Activated CD8-positive, alpha-beta memory T cell treated with anti-CD3 and anti-CD28 coated beads, Interleukin-2, amount 50 U/mL, for 48 hours (primary cell): ENCODE measurements around the gene ASB6.

Experiments used
- DNase-seq: peaks from one replicate; pipeline ENCODE4 v3.0.0-alpha.2; 2020

Gene ASB6

DNA sequence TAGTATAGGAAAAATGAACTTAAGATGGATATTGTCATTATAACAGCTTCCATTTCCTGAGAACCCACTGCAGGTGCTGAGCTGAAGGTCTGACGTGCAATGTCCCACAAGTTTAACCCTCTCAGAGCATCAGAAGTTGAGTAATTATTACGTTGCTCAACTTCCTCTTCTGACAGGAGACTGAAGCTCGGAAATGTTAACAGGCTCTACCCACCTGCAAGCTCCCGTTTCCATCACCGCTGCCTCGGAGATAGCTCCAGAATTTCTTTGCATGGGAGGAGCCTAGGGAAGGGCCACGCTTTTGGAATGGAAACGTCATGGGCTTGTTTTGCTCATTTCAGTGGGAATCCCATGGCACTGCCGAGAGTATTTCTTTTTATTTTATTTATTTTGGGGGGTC lies 17.0 kb downstream of the ASB6 start:
- DNase-seq, result no peak

DNA sequence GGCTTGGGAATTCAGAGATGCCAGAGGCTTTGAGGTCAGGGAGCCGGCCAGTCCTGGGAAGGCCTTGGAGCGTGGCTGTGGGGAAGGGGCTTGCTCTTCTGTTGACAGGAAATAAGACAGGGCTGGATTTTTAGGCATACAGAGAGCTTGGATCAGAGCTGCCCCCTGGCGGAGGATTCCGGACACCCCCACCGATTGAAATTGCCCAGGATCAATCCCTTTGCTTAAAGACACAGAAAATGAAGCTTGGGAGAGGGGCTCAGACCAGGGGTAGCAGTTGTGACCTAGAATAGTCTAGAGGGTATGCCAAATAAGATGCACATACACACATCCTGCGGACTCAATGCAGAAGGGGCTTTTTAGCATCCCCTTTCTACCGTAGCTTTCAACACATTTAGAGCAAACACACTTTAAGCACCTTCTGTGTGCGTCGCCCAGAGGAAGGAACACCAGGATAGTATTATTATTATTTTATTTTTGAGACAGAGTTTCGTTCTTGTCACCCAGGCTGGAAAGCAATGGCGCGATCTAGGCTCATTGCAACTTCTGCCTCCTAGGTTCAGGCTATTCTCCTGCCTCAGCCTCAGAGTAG lies 17.7 kb downstream of the ASB6 start:
- DNase-seq, result peak; percentile 88

DNA sequence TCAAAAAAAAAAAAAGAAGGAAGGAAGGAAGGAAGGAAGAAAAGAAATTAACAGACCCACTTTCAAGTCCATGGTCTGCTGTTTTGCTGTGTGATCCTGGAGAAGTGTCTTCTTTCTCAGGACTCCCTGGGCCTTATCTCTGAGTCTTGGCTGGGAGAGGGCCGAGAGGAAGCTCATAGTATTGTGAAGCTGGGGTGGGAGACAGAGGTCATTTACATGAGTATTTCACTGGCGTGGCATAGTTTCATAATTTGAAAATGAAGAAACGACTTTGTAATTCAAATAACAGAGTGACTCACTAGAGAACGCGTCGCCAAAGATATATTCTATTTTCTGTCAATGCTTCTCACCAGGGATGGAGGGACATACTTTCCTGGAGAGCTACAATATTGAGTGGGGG lies 18.6 kb downstream of the ASB6 start:
- no peak for DNase-seq

DNA sequence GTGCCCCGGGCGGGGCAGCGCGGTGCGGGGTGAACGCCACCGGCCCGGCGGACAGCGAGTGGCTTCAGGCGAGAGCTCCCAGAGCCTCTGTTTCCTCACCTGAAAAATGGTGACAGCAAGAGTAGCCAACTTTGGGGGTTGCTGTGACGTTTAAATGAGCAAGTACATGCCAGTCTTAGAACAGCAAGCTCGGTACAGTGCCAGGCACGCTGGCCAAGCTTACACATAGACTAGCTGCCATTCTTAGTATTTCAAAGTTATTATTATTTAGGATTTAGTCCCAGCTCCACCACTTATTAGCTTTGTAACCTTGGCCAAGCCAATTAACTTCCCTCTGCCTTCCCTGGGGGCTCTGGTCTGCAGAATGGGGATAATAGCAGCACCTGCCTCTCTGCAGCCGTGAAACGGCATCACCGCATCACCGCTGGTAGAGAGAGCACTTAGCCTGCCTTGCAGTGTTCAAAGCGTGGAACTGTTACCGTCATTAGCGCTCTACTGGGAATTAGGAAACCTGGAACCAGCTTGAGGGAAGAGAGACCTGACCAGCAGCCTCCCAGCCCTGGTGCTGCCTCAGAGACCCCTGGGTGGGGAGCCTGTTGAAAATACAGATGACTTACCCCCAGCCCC lies 21.2 kb downstream of the ASB6 start, which contains the start of gene C9orf50:
Gene C9orf50 (minus strand): TSS at position 433 of the 627 bp plus-strand sequence. CDS start 527 bp downstream, outside the sequence.
- no peak for DNase-seq

DNA sequence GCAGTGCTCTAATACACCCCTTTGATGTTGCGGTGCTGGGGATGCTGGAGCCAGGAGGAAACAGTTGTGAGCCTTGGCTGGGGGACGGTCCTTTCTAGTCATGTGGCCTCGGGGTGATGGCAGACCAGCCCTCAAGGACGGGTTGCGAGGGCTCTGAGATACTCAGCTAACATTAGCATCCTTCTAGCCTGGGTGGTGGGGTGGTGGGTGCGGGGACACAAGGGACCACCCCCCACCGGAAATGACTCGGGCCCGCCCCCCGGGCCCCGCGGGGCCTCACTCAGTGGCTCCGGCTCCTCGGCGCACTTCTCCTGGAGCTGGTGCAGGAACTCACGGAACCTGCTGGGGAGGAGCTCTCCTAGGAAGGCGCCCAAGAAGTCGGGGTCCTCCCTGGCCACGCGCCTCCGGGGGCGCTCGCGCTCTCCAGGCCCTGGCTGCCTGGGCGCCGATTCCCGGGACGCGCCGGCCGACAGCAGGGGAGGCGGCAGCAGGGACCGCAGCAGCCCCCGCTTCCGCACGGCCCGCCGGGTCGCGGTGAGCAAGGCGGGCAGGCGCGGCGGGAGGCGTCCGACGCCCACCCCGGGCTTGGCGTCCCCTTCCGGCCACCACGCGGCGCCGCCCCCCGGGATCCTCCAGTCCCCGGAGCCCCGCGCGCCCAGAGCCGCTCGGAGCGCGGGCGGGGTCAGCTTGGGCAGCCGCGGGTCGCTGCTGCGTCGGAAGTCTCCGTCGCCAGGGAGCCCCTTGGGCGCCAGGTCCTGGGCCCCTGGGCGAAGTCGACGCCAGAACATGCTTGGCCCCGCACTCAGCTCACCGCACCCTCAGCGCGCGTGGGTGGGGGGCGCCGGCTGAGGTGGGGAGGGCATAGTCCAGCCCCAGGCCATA lies 21.9 kb downstream of the ASB6 start:
- no peak for DNase-seq

DNA sequence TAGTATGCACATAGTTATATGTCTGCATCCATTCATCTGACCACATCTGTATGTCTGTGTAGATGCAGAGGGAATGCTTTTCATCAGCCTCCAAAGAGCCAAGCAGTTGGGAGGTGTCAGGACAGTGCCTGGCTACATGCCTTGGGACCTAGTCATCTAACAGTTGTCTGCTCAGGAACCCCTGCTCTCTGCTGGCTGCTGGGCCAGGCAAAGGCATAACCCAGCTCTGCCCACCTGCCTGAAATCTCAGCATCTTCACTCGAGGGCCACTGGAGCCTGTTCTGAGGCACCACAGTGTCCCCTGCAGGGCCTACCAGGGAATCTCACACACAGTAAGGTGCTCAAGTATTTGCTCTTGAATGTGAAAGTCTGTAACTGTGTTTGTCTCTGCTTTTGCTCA lies 24.8 kb downstream of the ASB6 start:
- DNase-seq, result no peak

DNA sequence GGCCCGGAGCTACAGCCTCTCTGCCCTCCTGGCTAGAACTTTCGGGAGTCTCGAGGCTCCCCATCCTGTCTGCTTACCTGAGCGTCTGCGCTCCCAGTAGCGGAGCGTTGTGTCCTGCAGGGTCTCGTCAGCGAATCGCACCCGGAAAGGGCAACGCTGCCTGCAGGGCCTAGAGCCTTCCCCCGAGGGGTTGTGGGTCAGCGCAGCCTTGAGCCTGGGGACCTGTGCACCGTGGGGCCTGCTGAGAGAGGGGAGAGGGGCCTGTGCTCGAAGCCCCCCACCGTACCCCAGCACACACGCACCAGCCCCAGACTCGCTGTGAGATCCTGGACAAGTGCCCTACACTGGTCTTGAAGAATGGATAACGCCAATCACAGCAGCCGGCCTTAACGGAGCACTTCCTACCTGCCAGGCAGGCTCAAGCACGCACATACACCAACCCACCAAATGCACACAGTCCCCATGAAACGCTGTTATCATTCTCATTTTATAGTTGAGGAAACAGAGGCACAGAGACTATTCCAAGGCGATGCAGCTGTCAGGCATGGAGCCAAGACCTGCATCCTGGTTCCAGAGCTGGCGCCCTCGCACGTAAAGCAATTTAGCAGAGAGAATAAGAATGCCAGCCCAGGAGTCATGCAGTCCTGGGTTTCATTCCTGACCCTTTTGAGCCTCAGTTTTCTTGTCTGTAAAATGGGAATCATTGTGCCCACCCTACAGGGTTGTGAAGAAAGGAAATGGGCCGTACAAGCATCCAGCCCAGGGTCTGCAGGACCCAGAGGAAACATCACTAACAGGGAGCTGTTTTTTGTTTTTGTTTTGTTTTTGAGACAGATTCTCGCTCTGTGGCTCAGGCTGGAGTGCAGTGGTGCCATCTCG lies 26.3 kb downstream of the ASB6 start:
- no peak for DNase-seq

DNA sequence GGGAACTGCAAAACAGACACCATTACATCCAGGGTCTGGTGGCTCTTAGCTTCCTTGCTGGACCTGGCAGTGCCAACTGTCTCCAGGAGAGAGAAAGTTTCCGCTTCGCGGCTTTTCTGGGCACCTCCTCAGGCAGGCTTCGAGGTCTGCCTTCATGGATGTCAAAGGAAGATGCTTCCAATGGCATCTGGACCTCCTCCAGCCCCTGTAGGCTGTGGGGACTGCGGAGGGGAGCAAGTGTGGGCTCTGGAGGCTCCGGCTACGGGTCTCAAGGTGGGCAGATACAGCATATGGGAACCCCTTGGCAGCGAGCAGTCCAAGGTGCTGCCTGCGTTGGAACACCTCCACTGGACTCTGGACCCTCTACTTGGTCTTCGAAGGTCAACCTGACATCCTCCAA lies 27.0 kb downstream of the ASB6 start:
- no peak for DNase-seq

DNA sequence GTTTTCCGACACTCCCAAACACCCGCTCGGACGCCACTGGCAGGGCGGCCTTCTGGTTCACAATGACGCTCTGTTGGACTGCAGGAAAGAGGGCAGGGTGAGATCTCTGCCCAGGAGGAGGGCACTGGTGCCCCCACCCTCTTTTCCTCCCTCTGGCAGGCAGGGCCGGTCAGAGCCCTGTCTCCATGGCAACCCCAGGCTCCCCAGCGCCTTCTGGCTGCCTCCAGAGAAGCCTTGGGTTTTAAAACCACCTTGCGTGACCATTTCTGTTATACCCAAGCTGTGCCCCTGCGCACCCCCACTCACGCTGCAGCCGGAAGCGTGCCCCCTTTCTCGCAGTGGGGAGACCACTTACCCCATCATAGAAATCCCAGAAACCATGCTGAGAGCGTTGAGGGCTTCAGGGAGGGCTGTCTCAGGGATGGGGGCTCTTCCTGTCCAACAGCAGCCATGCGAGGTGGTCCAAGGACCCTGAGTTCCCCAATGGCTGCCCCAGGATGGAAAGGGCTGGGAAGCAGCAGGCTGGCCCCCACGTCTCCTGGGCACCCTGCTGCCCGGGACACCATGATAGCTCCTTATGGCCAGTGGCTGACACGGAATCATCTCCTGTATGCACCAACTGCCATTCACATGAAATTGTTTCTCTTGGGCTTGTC lies 28.3 kb downstream of the ASB6 start:
- DNase-seq, result no peak

DNA sequence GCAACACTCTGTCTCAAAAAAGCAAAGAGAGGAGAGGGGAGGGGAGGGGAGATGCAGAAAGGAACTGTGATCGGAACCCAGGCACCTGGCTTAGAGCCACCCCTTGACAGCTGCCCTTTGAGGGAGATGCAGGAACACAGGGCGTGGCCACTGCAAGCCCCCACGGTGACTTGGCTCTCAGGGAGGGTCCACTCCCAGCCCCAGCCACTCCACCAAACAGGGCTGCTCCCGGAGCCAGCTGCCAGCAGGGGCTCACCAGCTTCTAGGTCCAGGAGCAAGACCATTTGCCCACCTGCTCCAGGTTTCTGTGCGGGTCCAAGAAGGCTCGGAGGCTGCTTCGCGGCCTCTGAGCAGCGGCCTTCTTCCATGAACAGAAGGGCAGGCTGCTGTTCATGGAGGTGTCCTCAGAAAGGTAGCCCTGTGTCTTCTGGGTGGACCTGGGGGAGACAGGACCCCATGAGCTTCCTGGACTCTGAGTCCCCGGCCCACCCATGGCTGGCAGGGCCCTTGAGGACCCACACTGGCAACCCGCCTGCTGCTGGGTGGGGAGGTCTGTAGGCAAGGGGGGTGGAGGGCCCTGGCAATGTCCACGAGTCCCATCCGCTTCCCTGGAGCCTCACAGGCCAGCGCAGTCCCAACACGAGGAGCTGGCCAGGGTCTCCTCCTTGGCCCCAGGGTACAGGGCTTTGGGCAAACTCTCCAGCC lies 29.0 kb downstream of the ASB6 start:
- DNase-seq, result no peak

DNA sequence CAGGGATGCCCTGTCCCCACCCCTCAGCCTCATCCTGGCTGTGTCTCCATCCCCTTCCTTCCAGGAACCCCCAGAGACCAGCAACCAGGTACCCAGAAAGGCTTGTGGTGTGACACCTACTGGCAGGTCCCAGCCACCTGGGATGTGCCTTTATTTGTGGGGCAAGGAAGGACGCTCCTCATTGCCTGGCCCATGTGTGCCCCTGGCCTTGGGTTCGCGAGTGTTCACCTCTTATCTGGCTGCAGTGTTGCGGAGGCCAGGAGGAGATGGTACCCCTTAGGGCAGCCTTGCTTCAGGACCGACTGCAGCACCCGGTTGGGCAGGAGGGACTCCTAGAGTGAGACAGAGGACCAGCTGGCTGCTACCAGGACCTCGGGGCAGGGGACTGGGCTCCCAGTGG lies 29.8 kb downstream of the ASB6 start:
- no peak for DNase-seq

DNA sequence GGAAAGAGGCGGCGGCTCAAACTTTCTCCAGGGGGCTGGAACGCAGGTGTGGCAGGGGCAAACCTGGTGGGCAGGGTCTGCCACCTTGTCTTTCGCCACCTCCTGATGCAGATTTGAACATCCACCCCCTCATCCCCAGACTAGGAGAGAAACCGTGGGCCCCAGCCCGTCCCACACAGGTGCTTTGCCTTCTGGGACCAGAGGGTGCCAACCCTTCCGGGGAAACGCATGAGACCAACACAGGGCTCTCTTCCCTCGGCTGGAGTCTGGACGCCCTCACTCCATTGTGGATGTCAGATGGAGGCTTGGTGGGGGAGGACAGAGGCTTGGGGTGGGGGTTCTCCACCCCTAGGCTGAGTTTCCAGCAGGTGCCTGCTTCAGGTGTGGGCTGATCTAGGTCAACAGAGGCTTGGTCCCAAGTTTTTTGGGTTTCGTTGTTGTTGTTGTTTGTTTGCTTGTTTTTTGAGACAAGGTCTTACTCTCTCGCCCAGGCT lies 30.6 kb downstream of the ASB6 start:
- DNase-seq, result no peak

DNA sequence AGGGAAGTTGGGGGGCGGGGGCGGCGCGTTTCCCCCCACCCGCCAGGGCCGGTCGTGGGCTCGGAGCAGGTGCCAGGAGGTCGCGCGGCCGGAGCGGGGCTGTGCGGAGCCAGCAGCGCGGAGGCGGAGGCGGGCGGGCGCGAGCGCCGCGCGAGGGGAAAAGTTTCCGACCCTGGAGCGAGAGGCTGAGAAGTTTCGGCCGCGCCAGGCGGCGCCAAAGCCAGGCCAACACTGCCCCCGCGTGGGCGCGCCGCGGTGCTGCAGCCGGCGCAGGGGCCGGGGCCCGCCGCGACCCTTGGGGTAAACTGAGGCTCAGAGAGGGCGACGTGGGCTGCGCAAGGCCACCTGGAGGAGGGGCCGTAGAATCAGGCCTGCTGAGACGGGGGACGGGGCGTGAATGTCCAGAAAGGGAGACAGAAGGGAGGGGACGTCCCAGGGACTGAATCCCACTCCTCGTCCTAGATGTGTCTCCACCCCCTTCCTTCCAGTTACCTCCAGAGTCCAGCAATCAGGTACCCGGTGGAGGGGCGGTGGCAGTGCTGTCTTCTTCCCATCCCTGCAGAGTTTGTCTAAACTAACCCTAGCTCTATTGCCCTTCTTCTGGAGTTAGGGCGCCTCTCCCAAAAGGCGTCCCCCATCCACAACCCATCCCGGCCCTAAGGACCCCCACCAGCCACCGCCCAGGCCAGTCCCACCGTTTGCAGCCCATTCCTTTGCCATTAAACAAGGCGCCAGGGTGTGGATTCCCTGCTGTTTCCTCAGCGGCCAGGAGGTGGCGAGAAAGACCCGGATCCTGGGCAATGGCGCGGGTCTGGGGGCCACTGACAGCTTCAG lies 31.3 kb downstream of the ASB6 start:
- peak; percentile 89 for DNase-seq

DNA sequence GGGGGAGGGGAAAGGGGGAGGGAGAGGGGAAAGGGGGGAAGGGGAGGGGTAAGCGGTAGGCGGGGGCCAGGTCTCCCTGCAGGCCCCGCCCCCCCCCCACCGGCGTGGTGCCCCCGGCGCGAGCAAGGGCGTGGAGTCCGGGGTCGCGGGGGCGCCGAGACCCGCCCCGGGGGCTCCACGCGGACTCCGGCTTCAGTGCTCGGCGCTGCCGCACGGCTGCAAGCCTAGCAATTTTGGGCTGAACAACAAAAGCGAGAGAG lies 31.8 kb downstream of the ASB6 start:
- no peak for DNase-seq

DNA sequence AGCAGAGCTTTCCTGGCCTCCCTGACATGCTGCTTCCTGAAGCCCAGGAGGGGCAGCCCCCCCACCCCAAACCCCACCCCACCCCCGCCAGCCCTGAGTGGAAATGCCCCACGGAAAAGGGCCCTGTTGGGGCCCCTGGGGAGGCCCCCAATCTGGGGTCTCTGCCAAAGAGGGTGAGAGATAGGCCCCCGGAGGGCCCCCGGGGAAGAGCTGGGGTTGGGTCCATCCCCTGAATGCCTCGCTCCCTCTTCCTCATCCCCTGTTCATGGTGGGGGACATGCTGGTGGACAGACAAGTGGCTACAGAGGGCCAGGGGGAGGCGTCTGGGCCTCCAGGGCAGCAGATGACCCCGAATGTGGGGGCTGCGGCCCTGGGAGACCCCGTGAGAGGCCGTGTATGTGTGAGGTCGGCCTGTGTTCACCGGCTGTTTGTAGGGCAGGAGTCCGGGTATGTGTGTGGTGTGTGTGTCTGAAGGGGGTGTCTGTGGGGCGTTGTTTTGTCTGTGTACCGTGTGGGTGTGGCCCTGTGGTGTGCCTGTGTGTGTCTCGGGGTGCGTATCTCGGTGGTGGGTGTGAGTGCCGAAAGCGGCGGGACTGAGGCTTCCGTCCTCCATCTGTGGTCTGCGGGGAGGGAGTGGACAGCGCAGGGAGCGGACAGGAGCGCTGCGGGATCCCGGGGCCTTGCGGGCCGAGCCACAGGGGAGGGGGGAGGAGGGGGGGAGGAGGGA lies 32.3 kb downstream of the ASB6 start:
- no peak for DNase-seq

DNA sequence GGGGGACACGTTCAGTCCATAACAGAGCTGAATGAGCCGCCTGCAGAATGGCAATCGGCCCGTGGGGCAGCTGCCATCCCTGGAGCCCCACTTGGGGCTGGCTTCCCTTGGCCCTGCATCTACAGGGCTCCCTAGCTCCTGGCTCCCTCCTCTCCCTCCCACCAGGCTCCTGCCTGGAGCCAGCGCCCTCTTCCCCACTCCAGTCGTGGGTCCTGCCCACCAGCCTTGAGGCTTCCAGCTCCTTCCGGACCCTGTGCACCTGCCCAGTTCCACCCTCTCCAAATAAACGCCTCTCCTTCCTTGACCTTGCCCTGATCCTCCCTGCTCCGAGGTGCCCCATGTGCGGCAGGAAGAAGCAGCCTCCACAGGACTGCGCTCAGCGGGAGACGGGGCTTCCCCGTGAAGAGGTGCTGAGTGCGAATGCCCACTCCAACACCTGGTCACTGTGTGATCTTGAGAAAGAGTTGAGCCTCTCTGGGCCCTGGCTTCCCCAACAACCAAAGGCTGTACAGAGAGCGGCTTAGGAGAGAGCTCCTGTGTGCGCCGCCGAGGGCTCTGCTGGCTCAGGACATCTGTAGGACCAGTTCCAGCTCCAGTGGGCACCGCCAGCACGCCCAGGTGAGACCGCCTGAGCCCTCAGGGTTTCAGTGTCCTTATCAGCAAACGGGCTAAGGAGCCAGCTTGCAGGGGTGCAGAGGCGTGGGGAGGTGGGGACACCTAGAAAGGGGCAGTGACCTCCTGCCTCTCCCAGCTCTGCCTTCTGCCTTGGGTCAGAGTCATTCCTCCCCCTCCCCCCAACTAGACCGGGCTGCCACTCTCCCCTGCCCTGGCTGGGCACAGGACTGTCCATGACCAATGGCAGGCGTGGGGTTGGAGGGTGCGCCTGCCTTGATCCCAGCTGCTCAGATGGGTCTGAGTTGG lies 33.1 kb downstream of the ASB6 start:
- no peak for DNase-seq

DNA sequence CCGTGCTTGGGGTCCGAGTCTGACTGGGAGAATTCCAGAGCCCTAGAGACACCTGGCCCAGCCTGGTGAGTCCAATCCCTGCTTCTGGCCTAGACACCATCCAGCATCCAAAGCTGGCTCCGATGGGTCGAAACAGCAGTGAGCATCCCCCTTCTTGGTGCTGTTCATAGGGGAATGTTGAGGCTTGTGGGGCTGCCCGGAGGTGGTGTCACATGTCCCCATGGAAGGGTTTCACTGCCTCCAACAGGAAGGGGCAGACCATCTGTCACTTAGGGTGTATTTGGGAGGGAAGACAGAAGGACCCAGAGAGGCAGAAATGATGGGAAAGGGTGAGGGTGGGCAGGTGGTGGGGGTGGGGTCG lies 34.9 kb downstream of the ASB6 start:
- DNase-seq, result no peak

DNA sequence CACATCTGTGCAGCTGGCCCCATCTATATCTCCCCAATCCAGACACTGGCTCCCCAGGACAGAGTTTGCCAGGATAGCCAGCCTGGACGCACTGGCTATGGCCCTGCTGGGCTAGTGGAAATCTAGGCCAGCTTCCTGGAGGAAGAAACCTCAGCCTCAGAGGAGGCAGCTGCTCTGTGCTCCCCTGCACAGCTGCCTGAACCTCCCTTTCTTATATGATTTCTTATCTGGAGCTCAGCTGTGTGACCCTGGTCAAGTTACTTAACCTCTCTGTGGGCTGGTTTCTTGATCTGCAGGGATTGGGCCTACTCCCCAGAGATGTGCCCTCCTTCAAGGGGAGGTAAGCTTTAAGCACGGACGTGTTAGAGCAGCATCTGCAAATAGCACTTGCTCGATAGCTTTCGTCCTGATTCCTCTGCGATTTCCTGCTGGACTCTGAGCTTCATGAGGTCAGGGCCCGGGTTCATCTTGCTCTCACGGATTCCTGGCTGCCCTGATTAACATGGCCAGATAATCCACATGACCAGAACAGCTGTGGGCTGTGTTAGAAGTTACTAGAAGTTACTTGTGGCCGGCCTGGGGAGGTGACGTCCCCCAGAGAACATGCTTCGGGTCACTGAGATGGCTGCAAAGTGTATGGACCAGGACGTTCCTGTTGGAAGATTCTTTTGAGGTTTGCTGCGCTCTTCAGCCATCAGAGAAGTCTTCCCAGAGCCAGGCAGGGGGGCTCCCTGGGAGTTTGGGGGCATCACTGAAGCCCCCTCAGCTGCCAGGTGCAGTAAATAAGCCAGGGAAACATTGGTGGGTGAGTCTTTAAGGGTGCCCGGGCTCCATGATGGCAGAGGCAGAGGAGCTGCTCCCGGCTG lies 35.6 kb downstream of the ASB6 start:
- DNase-seq, result no peak
